Fibroblast of lung (primary cell): ENCODE data around the gene LCNL1. TPM values are rescaled to one million over a fixed set of nuclear protein-coding genes. Genes with fewer than 3 reads are reported as not detected.

ENCODE experiments used
- DNase-seq, 2 donors: peaks; one replicate each; pipeline versions ENCODE4 v3.0.0 to v3.0.0-alpha.2; 2010; ENCODE audit warnings: low read depth in 2 of 2
- H2AFZ ChIP-seq: 2 replicates; pipeline ENCODE4 v1.5.1; 2012; ENCODE audit warnings: low read length, control low read depth, inconsistent platforms
- H3K27ac ChIP-seq: 2 replicates; pipeline ENCODE4 v1.5.1; 2011; ENCODE audit warnings: low read length, control low read depth; ENCODE audit not compliant: insufficient read depth
- H3K27me3 ChIP-seq: 2 replicates; pipeline ENCODE4 v1.5.1; 2011; ENCODE audit warnings: mild to moderate bottlenecking, low read length; ENCODE audit not compliant: control insufficient read depth, insufficient read depth
- H3K36me3 ChIP-seq: 2 replicates; pipeline ENCODE4 v1.5.1; 2011; ENCODE audit warnings: low read length; ENCODE audit not compliant: control insufficient read depth, insufficient read depth
- H3K4me1 ChIP-seq: 2 replicates; pipeline ENCODE4 v1.5.1; 2011; ENCODE audit warnings: low read length; ENCODE audit not compliant: control insufficient read depth, insufficient read depth; ENCODE audit errors: extremely low read depth
- H3K4me2 ChIP-seq: 2 replicates; pipeline ENCODE4 v1.5.1; 2011; ENCODE audit warnings: low read length, control low read depth; ENCODE audit not compliant: insufficient read depth; ENCODE audit errors: extremely low read depth
- H3K4me3 ChIP-seq, 4 experiments: fragments of 200-600 bp in 1 of 4; sonication (generic) in 1 of 4; replicated peaks in 1 of 4; 2 replicates each; pipeline ENCODE4 v1.5.1; 2011 to 2016; ENCODE audit warnings: low read length in 4 of 4, low read depth in 3 of 4, mild to moderate bottlenecking in 3 of 4, control low read depth in 2 of 4, inconsistent platforms in 1 of 4, mixed read lengths in 1 of 4; ENCODE audit not compliant: insufficient read depth in 1 of 4; ENCODE audit errors: control extremely low read depth in 1 of 4
- H3K79me2 ChIP-seq: 2 replicates; pipeline ENCODE4 v1.5.1; 2012; ENCODE audit warnings: mild to moderate bottlenecking, low read length, inconsistent platforms; ENCODE audit not compliant: control insufficient read depth, insufficient read depth
- H3K9ac ChIP-seq: 2 replicates; pipeline ENCODE4 v1.5.1; 2011; ENCODE audit warnings: mild to moderate bottlenecking, low read length, control low read depth; ENCODE audit not compliant: insufficient read depth
- H3K9me3 ChIP-seq: 2 replicates; pipeline ENCODE4 v1.5.1; 2012; ENCODE audit warnings: low read depth, low read length; ENCODE audit not compliant: control insufficient read depth, insufficient read depth
- H4K20me1 ChIP-seq: 2 replicates; pipeline ENCODE4 v1.5.1; 2011; ENCODE audit warnings: low read length; ENCODE audit not compliant: control insufficient read depth, insufficient read depth; ENCODE audit errors: extremely low read depth
- EZH2 ChIP-seq: IDR thresholded peaks from 2 replicates; pipeline ENCODE4 v1.5.1; 2012; ENCODE audit warnings: low read length, control low read depth, mild to moderate bottlenecking; ENCODE audit errors: missing control alignments
- polyA plus RNA-seq, 2 donors: library from polyadenylated mRNA; depleted of rRNA in 1 of 2; stranded (reverse) in 1 of 2; unstranded in 1 of 2; fragments of >200 nt; gene quantifications; 2 replicates each; pipeline ENCODE4 v1.2.1, GENCODE V29; 2011 to 2012; ENCODE audit warnings: missing spikeins in 1 of 2
- total RNA-seq: library from RNA; depleted of rRNA; stranded (reverse); fragments of >200 nt; gene quantifications from 2 replicates; pipeline ENCODE4 v1.2.1, GENCODE V29; 2014
- TF ChIP-seq, protein P1 (sequence below), 2 donors: IDR thresholded peaks in 1 of 2; conservative IDR thresholded peaks in 1 of 2; 1 replicate in 1 of 2; 2 replicates in 1 of 2; pipeline ENCODE4 v1.5.1; 2011 to 2012; ENCODE audit warnings: low read length in 2 of 2, control low read depth in 1 of 2, inconsistent platforms in 1 of 2, low read depth in 1 of 2, mild to moderate bottlenecking in 1 of 2

LCNL1 gene
- total and polyA plus RNA-seq, 2 donors (not counting 1 experiment from before 2014, with no cell fraction given) = 1.4 to 6.3 TPM

GRCh38 chr9:137025517-137025966, 42.7 kb downstream of the LCNL1 start:
- no peaks in the 10 kb centered on the region for H4K20me1 ChIP-seq
- H3K4me1 ChIP-seq = peaks cover 4% of the 10 kb centered on the region
- no peak overlapping the region for H3K27ac ChIP-seq
- no peak overlapping the region for H3K4me2 ChIP-seq
- H2AFZ ChIP-seq = no peak overlapping the region
- DNase-seq = no peak
- no peaks in the 10 kb centered on the region for H3K9me3 ChIP-seq
- H3K79me2 ChIP-seq = no peaks in the 10 kb centered on the region
- no peak overlapping the region for H3K9ac ChIP-seq
- TF ChIP-seq, protein P1, sequence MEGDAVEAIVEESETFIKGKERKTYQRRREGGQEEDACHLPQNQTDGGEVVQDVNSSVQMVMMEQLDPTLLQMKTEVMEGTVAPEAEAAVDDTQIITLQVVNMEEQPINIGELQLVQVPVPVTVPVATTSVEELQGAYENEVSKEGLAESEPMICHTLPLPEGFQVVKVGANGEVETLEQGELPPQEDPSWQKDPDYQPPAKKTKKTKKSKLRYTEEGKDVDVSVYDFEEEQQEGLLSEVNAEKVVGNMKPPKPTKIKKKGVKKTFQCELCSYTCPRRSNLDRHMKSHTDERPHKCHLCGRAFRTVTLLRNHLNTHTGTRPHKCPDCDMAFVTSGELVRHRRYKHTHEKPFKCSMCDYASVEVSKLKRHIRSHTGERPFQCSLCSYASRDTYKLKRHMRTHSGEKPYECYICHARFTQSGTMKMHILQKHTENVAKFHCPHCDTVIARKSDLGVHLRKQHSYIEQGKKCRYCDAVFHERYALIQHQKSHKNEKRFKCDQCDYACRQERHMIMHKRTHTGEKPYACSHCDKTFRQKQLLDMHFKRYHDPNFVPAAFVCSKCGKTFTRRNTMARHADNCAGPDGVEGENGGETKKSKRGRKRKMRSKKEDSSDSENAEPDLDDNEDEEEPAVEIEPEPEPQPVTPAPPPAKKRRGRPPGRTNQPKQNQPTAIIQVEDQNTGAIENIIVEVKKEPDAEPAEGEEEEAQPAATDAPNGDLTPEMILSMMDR (conservative IDR thresholded peaks at IDR 0.05 in 1 of 2, IDR thresholded peaks at IDR 0.05 in 1 of 2; ENCODE audit: low read depth in 1 of 2, low read length in 2 of 2) = no peak
- no peak for TF ChIP-seq EZH2
- H3K4me3 ChIP-seq = no peak overlapping the region
- H3K36me3 ChIP-seq = no peaks in the 10 kb centered on the region
- no peaks in the 10 kb centered on the region for H3K27me3 ChIP-seq

GRCh38 chr9:137026384-137026783, 43.6 kb downstream of the LCNL1 start:
- Histone ChIP-seq H2AFZ (no peak overlapping the region), H3K4me2 (no peak overlapping the region), H3K79me2 (no peaks in the 10 kb centered on the region), H3K27me3 (no peaks in the 10 kb centered on the region), H3K9ac (no peak overlapping the region), H3K4me3 (no peak overlapping the region), H3K9me3 (no peaks in the 10 kb centered on the region), H3K27ac (no peak overlapping the region), H3K4me1 (peaks cover 4% of the 10 kb centered on the region), H4K20me1 (no peaks in the 10 kb centered on the region), H3K36me3 (no peaks in the 10 kb centered on the region)
- no peak for DNase-seq
- TF ChIP-seq EZH2 = no peak
- TF ChIP-seq, protein P1 (conservative IDR thresholded peaks at IDR 0.05 in 1 of 2, IDR thresholded peaks at IDR 0.05 in 1 of 2; ENCODE audit: low read depth in 1 of 2, low read length in 2 of 2) = no peak

DNA sequence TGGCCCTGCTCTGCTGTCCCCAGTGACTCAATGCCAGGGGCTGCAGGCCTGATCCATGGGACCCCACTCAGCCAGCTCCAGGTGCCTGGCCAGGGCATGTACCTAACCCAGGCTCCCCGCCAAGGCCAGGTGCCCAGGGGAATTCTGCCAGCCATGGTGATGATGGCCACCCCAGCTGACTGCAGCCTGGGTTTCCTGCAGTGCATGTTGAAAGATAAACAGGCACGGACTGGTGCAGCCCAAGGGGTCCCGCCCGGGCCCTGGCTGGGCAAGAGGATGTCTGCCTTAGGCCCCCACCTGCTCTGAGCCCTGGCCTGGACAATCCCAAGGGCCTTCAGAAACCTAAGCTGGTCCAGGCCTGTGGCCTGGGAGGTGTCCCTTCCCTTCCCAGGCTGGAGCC, 44.0 kb downstream of the LCNL1 start:
- Histone ChIP-seq H3K4me2 (no peak overlapping the region), H3K27ac (no peak overlapping the region), H3K4me1 (peaks cover 4% of the 10 kb centered on the region), H3K9ac (no peak overlapping the region), H3K9me3 (no peaks in the 10 kb centered on the region), H3K4me3 (peak overlapping the region in 1 of 4 experiments; percentile 57), H3K27me3 (no peaks in the 10 kb centered on the region), H4K20me1 (no peaks in the 10 kb centered on the region), H3K36me3 (no peaks in the 10 kb centered on the region), H2AFZ (no peak overlapping the region), H3K79me2 (no peaks in the 10 kb centered on the region)
- TF ChIP-seq EZH2 = no peak
- TF ChIP-seq, protein P1 (conservative IDR thresholded peaks at IDR 0.05 in 1 of 2, IDR thresholded peaks at IDR 0.05 in 1 of 2; ENCODE audit: low read depth in 1 of 2, low read length in 2 of 2) = no peak
- no peak for DNase-seq
